ENCODE measurements around the gene CCDC74A. TPM values are rescaled to one million over a fixed set of nuclear protein-coding genes. Genes with fewer than 3 reads are reported as not detected.

The CCDC74A gene
- total and polyA plus RNA-seq, 12 donors = 0.32 to 1.9 (median 1.1) TPM

DNA sequence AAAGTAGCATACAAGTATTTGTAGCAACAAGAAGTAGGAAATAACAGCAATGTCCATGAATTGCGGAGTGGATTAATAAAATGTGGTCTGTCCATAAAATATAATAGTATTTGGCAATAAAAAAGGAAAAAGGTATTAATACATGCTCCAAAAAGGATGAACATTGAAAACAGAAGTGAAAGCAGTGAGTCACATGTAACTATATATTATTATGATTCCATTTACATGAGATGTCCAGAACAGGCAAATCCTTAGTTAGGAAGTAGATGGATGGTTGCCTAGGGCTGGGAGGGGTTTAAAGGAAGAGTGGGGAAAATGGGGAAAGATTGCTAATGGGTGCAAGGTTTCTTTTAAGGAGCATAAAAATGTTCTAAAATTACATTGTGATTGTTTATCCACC, 44.5 kb downstream of the CCDC74A start:
- Histone ChIP-seq H3K9me3 (no peaks in the 10 kb centered on the region), H3K27me3 (peaks cover 0 to 8% (median 0%) of the 10 kb centered on the region in 7 donors), H3K27ac (no peak overlapping the region), H3K36me3 (no peaks in the 10 kb centered on the region), H3K4me1 (no peaks in the 10 kb centered on the region), H3K4me3 (no peak overlapping the region)
- ATAC-seq (no peak), DNase-seq (no peak)
- TF ChIP-seq, protein P1, sequence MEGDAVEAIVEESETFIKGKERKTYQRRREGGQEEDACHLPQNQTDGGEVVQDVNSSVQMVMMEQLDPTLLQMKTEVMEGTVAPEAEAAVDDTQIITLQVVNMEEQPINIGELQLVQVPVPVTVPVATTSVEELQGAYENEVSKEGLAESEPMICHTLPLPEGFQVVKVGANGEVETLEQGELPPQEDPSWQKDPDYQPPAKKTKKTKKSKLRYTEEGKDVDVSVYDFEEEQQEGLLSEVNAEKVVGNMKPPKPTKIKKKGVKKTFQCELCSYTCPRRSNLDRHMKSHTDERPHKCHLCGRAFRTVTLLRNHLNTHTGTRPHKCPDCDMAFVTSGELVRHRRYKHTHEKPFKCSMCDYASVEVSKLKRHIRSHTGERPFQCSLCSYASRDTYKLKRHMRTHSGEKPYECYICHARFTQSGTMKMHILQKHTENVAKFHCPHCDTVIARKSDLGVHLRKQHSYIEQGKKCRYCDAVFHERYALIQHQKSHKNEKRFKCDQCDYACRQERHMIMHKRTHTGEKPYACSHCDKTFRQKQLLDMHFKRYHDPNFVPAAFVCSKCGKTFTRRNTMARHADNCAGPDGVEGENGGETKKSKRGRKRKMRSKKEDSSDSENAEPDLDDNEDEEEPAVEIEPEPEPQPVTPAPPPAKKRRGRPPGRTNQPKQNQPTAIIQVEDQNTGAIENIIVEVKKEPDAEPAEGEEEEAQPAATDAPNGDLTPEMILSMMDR (IDR thresholded peaks at IDR 0.05) = no peak
- WGBS, 2 donors = 87 to 92% methylated on average over 1 of the region's 1 CpG
- intact Hi-C loops (cut with DNase I) = no loop called here

DNA sequence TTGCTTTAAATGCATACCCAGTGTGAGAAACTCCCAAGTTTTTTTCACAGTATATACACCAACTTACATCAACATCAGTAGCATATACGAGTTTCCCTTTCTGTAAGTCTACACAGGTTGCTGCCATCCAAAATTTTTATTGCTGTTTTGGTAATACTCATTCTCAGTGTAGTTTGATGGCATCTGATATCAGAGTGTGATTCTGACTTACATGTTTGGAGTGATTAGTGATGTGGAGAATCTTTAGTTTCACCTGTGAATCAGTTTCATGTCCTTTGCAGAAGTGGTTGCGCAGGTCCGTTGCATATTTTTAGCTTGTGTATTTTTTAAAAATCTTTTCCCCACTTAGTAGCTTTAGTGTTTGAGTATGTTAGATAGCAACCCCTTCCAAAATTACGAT, 50.1 kb downstream of the CCDC74A start:
- H3K27ac ChIP-seq = no peak overlapping the region
- DNase-seq (no peak), ATAC-seq (no peak)
- TF ChIP-seq, protein P1 (IDR thresholded peaks at IDR 0.05) = no peak
- no peaks in the 10 kb centered on the region for H3K9me3 ChIP-seq
- WGBS, 2 donors = 79 to 81% methylated on average over 4 of the region's 4 CpGs
- H3K36me3 ChIP-seq = no peaks in the 10 kb centered on the region
- H3K4me3 ChIP-seq = no peak overlapping the region
- intact Hi-C loops (cut with DNase I) = no loop called here
- H3K4me1 ChIP-seq = no peaks in the 10 kb centered on the region
- peaks cover 0 to 13% (median 0%) of the 10 kb centered on the region in 7 donors for H3K27me3 ChIP-seq

DNA sequence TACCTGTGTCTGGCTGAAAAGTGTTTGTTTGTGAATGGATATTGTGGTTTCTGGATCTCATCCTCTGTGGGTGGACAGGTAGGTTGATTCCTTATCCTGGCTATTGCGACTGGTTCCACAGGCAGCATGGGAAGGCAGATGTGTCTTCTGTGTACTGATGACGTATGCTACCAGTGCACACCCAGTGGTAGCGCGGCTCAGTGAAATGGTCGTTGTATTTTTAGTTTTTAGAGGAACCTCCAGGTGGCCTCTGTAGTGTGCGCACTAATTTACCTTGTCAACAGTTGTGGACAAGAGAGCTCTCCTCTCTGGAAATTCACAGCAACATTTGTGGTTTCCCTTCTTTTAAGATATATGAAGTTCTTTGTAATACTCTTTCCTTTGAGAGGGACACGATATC, 52.5 kb downstream of the CCDC74A start:
- H3K4me1 ChIP-seq = no peaks in the 10 kb centered on the region
- H3K9me3 ChIP-seq = no peaks in the 10 kb centered on the region
- no peaks in the 10 kb centered on the region for H3K36me3 ChIP-seq
- no peak for DNase-seq
- TF ChIP-seq, protein P1 (IDR thresholded peaks at IDR 0.05) = no peak
- ATAC-seq = no peak
- no peak overlapping the region for H3K27ac ChIP-seq
- H3K27me3 ChIP-seq = peaks cover 0 to 19% (median 0%) of the 10 kb centered on the region in 7 donors
- H3K4me3 ChIP-seq = no peak overlapping the region
- intact Hi-C loops (cut with DNase I) = no loop called here
- WGBS, 2 donors = 87 to 89% methylated on average over 7 of the region's 7 CpGs

Small RNA genes lying within 50 kb of the gene (microRNA-seq; reads per million reads assigned to microRNA genes)
- 0 reads per million in 2 donors for gene MIR4784

Other genes starting within 250 kb of the CCDC74A start
- under 1 TPM in 1 of 10 donors, not detected in 9; 0.48 TPM for gene RAB6D, start 163.7 kb upstream of the CCDC74A start, total RNA-seq
- gene RAB6D, start 163.7 kb upstream of the CCDC74A start, polyA plus RNA-seq = under 1 TPM in 1 of 2 donors, not detected in 1; 0.01 TPM
- 100 to 1,000 TPM in 3 of 10 donors, 10 to 100 TPM in 3, 1 to 10 TPM in 4; 5.1 to 135 (median 13.1) TPM for gene TUBA3D, start 51.8 kb upstream of the CCDC74A start, total RNA-seq
- 100 to 1,000 TPM in 1 of 2 donors, 10 to 100 TPM in 1; 92.5 to 677 TPM for gene TUBA3D, start 51.8 kb upstream of the CCDC74A start, polyA plus RNA-seq
- gene MZT2A, start 35.5 kb upstream of the CCDC74A start, total RNA-seq = 100 to 1,000 TPM; 114 to 279 (median 186) TPM
- 100 to 1,000 TPM; 533 to 674 TPM for gene MZT2A, start 35.5 kb upstream of the CCDC74A start, polyA plus RNA-seq

Data from heart right ventricle (tissue), 16 donors.